ENCODE data around the gene MLXIP.
"Not testable (repeated sequence)": the region's sequence is repeated elsewhere in the genome, so short reads cannot be mapped to it uniquely, and the experiment has no call there.

Gene MLXIP

GRCh38 chr12:122078141-122079032 lies at the start of gene MLXIP:
Gene MLXIP, plus strand, starts transcription at chr12:122078756. Its CDS starts 98 bp downstream, at chr12:122078854.
- DNase-seq (ENCODE audit: low spot score), result peak; percentile 92

GRCh38 chr12:122028905-122029560 lies 49.5 kb upstream of the MLXIP start:
- no peak for DNase-seq (ENCODE audit: low spot score)

- DNase-seq (ENCODE audit: low spot score), result no peak
Observed at GRCh38 chr12:122029620-122030423, 48.7 kb upstream of the MLXIP start.

GRCh38 chr12:122030424-122031035 lies 48.0 kb upstream of the MLXIP start:
- no peak for DNase-seq (ENCODE audit: low spot score)

- no peak for DNase-seq (ENCODE audit: low spot score)
Observed at GRCh38 chr12:122031342-122032216, 47.0 kb upstream of the MLXIP start.

- DNase-seq (ENCODE audit: low spot score), result no peak
Observed at GRCh38 chr12:122032580-122032979, 46.0 kb upstream of the MLXIP start.

- DNase-seq (ENCODE audit: low spot score), result no peak
Observed at GRCh38 chr12:122035292-122035691, 43.3 kb upstream of the MLXIP start.

- no peak for DNase-seq (ENCODE audit: low spot score)
Observed at GRCh38 chr12:122036153-122036552, 42.4 kb upstream of the MLXIP start.

- no peak for DNase-seq (ENCODE audit: low spot score)
Observed at GRCh38 chr12:122040579-122041386, 37.8 kb upstream of the MLXIP start.

GRCh38 chr12:122041458-122041857 lies 37.1 kb upstream of the MLXIP start:
- DNase-seq (ENCODE audit: low spot score), result not testable (repeated sequence)

- DNase-seq (ENCODE audit: low spot score), result no peak
Observed at GRCh38 chr12:122042910-122043309, 35.6 kb upstream of the MLXIP start.

- no peak for DNase-seq (ENCODE audit: low spot score)
Observed at GRCh38 chr12:122043476-122043875, 35.1 kb upstream of the MLXIP start.

GRCh38 chr12:122045262-122045661 lies 33.3 kb upstream of the MLXIP start:
- no peak for DNase-seq (ENCODE audit: low spot score)

GRCh38 chr12:122046145-122046544 lies 32.4 kb upstream of the MLXIP start:
- DNase-seq (ENCODE audit: low spot score), result no peak

GRCh38 chr12:122048151-122048550 lies 30.4 kb upstream of the MLXIP start:
- DNase-seq (ENCODE audit: low spot score), result no peak

GRCh38 chr12:122049827-122050226 lies 28.7 kb upstream of the MLXIP start:
- no peak for DNase-seq (ENCODE audit: low spot score)

- DNase-seq (ENCODE audit: low spot score), result no peak
Observed at GRCh38 chr12:122050706-122051105, 27.9 kb upstream of the MLXIP start.

- no peak for DNase-seq (ENCODE audit: low spot score)
Observed at GRCh38 chr12:122051231-122051876, 27.2 kb upstream of the MLXIP start.

- DNase-seq (ENCODE audit: low spot score), result no peak
Observed at GRCh38 chr12:122052285-122052684, 26.3 kb upstream of the MLXIP start.

Measured in globus pallidus (tissue), 1 donor.